Neuronal stem cell (in vitro differentiated cells): Measurements from ENCODE around the gene ANO7.
A peak's percentile ranks its signal among the peaks of the same experiment; 100 is the strongest.

ENCODE experiments used
- DNase-seq: peaks from one replicate; pipeline ENCODE4 v3.0.0-alpha.2; 2013; ENCODE audit warnings: low spot score
- H2AFZ ChIP-seq: one replicate; pipeline ENCODE4 v1.6.1; 2013; ENCODE audit warnings: mild to moderate bottlenecking, low read length, inconsistent platforms
- H2AK5ac ChIP-seq: 2 replicates; pipeline ENCODE4 v1.6.1; 2013; ENCODE audit warnings: low read depth, mild to moderate bottlenecking, inconsistent platforms, low read length, moderate library complexity, mixed read lengths
- H2BK120ac ChIP-seq: 2 replicates; pipeline ENCODE4 v1.6.1; 2013; ENCODE audit warnings: low read depth, mild to moderate bottlenecking, inconsistent platforms, low read length, moderate library complexity, mixed read lengths
- H2BK12ac ChIP-seq: one replicate; pipeline ENCODE4 v1.6.1; 2013; ENCODE audit warnings: low read length, inconsistent platforms
- H2BK15ac ChIP-seq: 2 replicates; pipeline ENCODE4 v1.6.1; 2013; ENCODE audit warnings: mild to moderate bottlenecking, low read length, inconsistent platforms, mixed read lengths
- H2BK5ac ChIP-seq: one replicate; pipeline ENCODE4 v1.6.1; 2013; ENCODE audit warnings: inconsistent platforms, mild to moderate bottlenecking, low read length, moderate library complexity
- H3K14ac ChIP-seq: one replicate; pipeline ENCODE4 v1.6.1; 2013; ENCODE audit warnings: low read length, inconsistent platforms
- H3K18ac ChIP-seq: 2 replicates; pipeline ENCODE4 v1.6.1; 2013; ENCODE audit warnings: low read length, inconsistent platforms
- H3K23ac ChIP-seq: 2 replicates; pipeline ENCODE4 v1.6.1; 2013; ENCODE audit warnings: low read depth, mild to moderate bottlenecking, mixed read lengths, low read length, inconsistent platforms; ENCODE audit not compliant: poor library complexity
- H3K27ac ChIP-seq: replicated peaks from 3 replicates; pipeline ENCODE4 v1.5.1; 2013; ENCODE audit warnings: low read length, inconsistent platforms
- H3K27me3 ChIP-seq, 3 experiments: 2 replicates each; pipeline ENCODE4 v1.6.1; 2013; ENCODE audit warnings: low read length in 3 of 3, mild to moderate bottlenecking in 2 of 3, inconsistent platforms in 1 of 3, low read depth in 1 of 3, mixed read lengths in 1 of 3, moderate library complexity in 1 of 3; ENCODE audit not compliant: control insufficient read depth in 3 of 3, insufficient read depth in 3 of 3
- H3K36me3 ChIP-seq, 2 donors: replicated peaks in 1 of 2; 2 replicates each; pipeline ENCODE4 v1.6.1; 2013; ENCODE audit warnings: low read length in 2 of 2; ENCODE audit not compliant: control insufficient read depth in 2 of 2, insufficient read depth in 2 of 2
- H3K4ac ChIP-seq: 2 replicates; pipeline ENCODE4 v1.6.1; 2013; ENCODE audit warnings: inconsistent platforms, mild to moderate bottlenecking, low read length, moderate library complexity
- H3K4me1 ChIP-seq, 2 donors: 1 replicate in 1 of 2; 2 replicates in 1 of 2; pipeline ENCODE4 v1.6.1; 2013; ENCODE audit warnings: low read length in 2 of 2, low read depth in 1 of 2; ENCODE audit not compliant: control insufficient read depth in 2 of 2, insufficient read depth in 1 of 2
- H3K4me2 ChIP-seq: one replicate; pipeline ENCODE4 v1.6.1; 2013; ENCODE audit warnings: mild to moderate bottlenecking, low read length, inconsistent platforms; ENCODE audit not compliant: insufficient read depth, poor library complexity, severe bottlenecking
- H3K4me3 ChIP-seq, 2 donors: 2 replicates each; pipeline ENCODE4 v1.5.1; 2013; ENCODE audit warnings: low read length in 2 of 2, mild to moderate bottlenecking in 2 of 2, inconsistent platforms in 1 of 2, moderate library complexity in 1 of 2
- H3K79me1 ChIP-seq: one replicate; pipeline ENCODE4 v1.6.1; 2013; ENCODE audit warnings: low read depth, mild to moderate bottlenecking, inconsistent platforms, low read length, moderate library complexity
- H3K9ac ChIP-seq: one replicate; pipeline ENCODE4 v1.6.1; 2013; ENCODE audit warnings: mild to moderate bottlenecking, low read depth, low read length, inconsistent platforms; ENCODE audit not compliant: poor library complexity
- H3K9me3 ChIP-seq, 2 donors: replicated peaks in 1 of 2; 2 replicates each; pipeline versions ENCODE3 to v1.6.1; 2013; ENCODE audit warnings: low read length in 2 of 2, mild to moderate bottlenecking in 2 of 2, inconsistent platforms in 1 of 2, low read depth in 1 of 2, mixed read lengths in 1 of 2, moderate library complexity in 1 of 2; ENCODE audit not compliant: control insufficient read depth in 2 of 2, insufficient read depth in 1 of 2
- H4K8ac ChIP-seq: one replicate; pipeline ENCODE4 v1.6.1; 2013; ENCODE audit warnings: low read depth, mild to moderate bottlenecking, inconsistent platforms, low read length, moderate library complexity
- H4K91ac ChIP-seq: one replicate; pipeline ENCODE4 v1.6.1; 2013; ENCODE audit warnings: low read length, low read depth, mild to moderate bottlenecking, inconsistent platforms; ENCODE audit not compliant: poor library complexity
- WGBS, 2 donors: extraction: QIAGEN DNeasy Blood & Tissue Kit; methylation state at CpG; one replicate each; pipeline ENCODE4 v1.1.7; 2013; ENCODE audit warnings: missing lambda C conversion rate in 2 of 2, mixed read lengths in 1 of 2; ENCODE audit not compliant: insufficient read length in 2 of 2, insufficient replicate concordance in 1 of 2; ENCODE audit errors: extremely low coverage in 2 of 2; 5-methylcytosine and 5-hydroxymethylcytosine counted together

The ANO7 gene

DNA sequence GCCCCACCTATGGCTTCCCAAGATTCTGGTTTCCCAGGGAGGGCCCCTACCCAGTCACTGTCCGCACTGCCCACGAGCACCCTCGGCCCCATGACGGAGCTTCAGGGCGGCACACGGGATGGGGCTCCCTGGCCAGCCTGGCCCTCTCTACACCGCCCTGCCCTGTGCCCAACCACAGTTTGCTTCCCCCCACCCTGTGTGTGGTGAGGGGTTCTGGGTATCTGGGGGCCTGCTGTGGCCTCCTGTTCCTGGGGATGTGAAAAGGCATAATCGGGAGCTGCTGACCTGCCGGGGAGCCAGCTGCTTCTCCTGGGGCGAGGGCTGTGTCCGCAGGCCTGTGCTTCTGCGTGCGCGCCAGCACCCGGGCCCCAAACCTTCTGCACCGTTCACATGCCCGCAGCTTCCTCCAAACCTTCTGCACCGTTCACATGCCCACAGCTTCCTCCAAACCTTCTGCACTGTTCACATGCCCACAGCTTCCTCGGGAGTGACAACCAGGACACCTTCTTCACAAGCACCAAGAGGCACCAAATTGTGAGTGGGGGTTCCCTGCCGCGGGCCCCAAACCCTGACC, 12.4 kb downstream of the ANO7 start:
- peak overlapping the region; percentile 38 for H3K18ac ChIP-seq
- no CpG with 5 or more reads among the region's 21 CpGs for WGBS, 2 donors

DNA sequence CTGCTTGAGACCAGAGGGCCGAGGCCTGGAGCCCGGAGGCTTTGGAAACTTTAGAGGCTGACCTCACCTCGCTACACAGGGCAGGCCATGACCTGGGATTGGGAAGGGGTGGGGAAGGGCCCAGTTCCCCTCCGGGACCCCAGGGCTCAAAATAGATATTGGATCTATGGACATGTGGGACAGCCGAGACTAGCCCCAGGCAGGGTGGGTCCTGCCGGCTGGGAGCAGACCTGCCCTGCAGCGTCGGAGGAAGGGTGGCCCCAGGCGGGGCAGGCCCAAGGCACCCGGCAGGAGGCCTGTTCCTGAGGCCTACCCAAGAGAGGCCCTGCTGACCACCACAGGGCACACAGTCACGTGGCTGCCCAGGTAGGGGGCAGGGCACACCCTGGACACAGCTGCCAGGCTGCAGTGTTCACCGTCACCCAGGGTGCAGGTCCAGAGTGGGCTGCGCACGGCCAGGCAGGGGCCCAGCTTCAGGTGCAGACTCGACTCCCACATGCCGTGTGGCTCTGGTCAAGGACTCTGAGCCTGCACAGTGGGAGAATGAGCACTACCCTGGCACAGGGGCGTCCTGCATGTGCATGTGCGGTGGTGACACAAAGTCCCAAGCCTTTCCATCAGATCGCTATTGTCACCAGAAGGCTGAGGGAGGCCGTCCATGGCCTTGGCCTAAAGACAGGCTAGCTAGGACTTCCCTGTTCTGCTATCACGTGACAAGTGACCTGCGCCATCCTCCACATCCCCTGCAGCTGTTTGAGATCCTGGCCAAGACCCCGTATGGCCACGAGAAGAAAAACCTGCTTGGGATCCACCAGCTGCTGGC, 13.2 kb downstream of the ANO7 start:
- no CpG with 5 or more reads among the region's 24 CpGs for WGBS, 2 donors
- H4K91ac ChIP-seq, result no peak overlapping the region
- no peak overlapping the region for H3K23ac ChIP-seq
- no peak overlapping the region for H3K4me2 ChIP-seq
- no peak overlapping the region for H2AFZ ChIP-seq
- H3K4ac ChIP-seq, result no peak overlapping the region
- H3K27ac ChIP-seq, result no peak overlapping the region
- H2AK5ac ChIP-seq, result peak overlapping the region; percentile 25
- H3K36me3 ChIP-seq, result no peaks in the 10 kb centered on the region
- peak overlapping the region; percentile 75 for H3K14ac ChIP-seq
- peaks cover 2% of the 10 kb centered on the region for H3K79me1 ChIP-seq
- no peak overlapping the region for H2BK12ac ChIP-seq
- no peak overlapping the region for H2BK15ac ChIP-seq
- no peak for DNase-seq
- H3K4me3 ChIP-seq, result no peak overlapping the region
- no peak overlapping the region for H3K18ac ChIP-seq
- no peaks in the 10 kb centered on the region for H3K9me3 ChIP-seq
- peaks cover 0 to 20% (median 0%) of the 10 kb centered on the region in 3 experiments for H3K27me3 ChIP-seq
- H3K9ac ChIP-seq, result peak overlapping the region; percentile 38
- H4K8ac ChIP-seq, result no peak overlapping the region
- no peak overlapping the region for H2BK5ac ChIP-seq
- no peak overlapping the region for H2BK120ac ChIP-seq
- peaks cover 0 to 2% of the 10 kb centered on the region in 2 donors for H3K4me1 ChIP-seq

More for the DNA sequence above, 12.4 kb downstream of the ANO7 start:
- Histone ChIP-seq H2AFZ (no peak overlapping the region), H2AK5ac (no peak overlapping the region), H3K4ac (no peak overlapping the region), H3K27me3 (peaks cover 0 to 27% (median 0%) of the 10 kb centered on the region in 3 experiments), H3K79me1 (peaks cover 2% of the 10 kb centered on the region), H3K14ac (peak overlapping the region; percentile 75), H2BK15ac (no peak overlapping the region), H4K8ac (no peak overlapping the region), H3K9me3 (no peaks in the 10 kb centered on the region), H3K36me3 (no peaks in the 10 kb centered on the region), H3K4me3 (no peak overlapping the region), H3K27ac (no peak overlapping the region), H2BK5ac (peak overlapping the region; percentile 60), H4K91ac (no peak overlapping the region), H3K23ac (no peak overlapping the region), H3K4me2 (no peak overlapping the region), H3K9ac (no peak overlapping the region), H3K4me1 (peaks cover 0 to 2% of the 10 kb centered on the region in 2 donors), H2BK120ac (no peak overlapping the region), H2BK12ac (no peak overlapping the region)
- no peak for DNase-seq

DNA sequence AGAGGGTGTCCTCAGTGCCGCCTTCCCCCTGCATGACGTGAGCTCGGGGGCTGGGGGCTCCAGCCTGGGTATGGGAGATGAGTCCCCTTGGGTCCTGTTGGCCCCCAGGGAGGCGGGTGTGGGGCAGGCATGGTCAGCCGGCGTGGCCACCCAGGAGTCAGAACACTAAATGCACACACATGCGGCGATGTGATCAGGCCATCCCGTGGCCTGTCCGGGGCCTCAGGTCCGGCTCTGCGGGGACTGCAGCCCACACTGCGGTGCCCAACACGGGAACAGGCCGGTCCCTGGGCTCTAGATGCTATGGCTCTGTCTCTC, 13.8 kb downstream of the ANO7 start:
- H4K8ac ChIP-seq, result no peak overlapping the region
- peaks cover 2% of the 10 kb centered on the region for H3K79me1 ChIP-seq
- no CpG with 5 or more reads among the region's 15 CpGs for whole genome bisulfite sequencing, 2 donors
- H3K9me3 ChIP-seq, result no peaks in the 10 kb centered on the region
- no peak overlapping the region for H3K18ac ChIP-seq
- peaks cover 0 to 2% of the 10 kb centered on the region in 2 donors for H3K4me1 ChIP-seq
- H3K27me3 ChIP-seq, result peaks cover 0 to 17% (median 0%) of the 10 kb centered on the region in 3 experiments
- H4K91ac ChIP-seq, result no peak overlapping the region
- H3K4me2 ChIP-seq, result no peak overlapping the region
- H2BK120ac ChIP-seq, result no peak overlapping the region
- H2AK5ac ChIP-seq, result peak overlapping the region; percentile 25
- no peaks in the 10 kb centered on the region for H3K36me3 ChIP-seq
- H2BK15ac ChIP-seq, result peak overlapping the region; percentile 75
- H3K4ac ChIP-seq, result no peak overlapping the region
- no peak overlapping the region for H3K23ac ChIP-seq
- no peak for DNase-seq
- no peak overlapping the region for H2BK5ac ChIP-seq
- H3K14ac ChIP-seq, result peak overlapping the region; percentile 75
- H3K4me3 ChIP-seq, result no peak overlapping the region
- H2BK12ac ChIP-seq, result no peak overlapping the region
- H3K27ac ChIP-seq, result no peak overlapping the region
- H3K9ac ChIP-seq, result no peak overlapping the region
- H2AFZ ChIP-seq, result no peak overlapping the region

DNA sequence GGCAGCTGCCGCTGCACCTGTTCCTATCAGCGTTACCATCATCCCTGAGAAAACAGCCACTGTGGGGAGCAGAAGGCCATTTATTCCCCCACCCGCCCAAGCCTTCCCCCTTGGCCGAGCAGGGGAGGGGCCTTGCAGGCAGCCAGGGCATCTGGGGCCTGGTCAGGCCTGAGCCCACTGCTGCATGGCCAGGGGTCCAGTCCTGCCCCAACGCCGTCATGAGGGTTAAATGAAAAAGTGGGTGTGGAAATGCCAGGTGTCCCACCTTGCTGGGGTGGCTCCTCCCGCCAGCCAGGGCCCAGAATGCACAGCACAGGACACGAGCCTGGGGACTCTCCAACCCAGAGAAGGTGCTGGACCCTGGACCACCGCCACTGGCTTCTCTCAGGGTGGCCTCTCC, 14.2 kb downstream of the ANO7 start:
- H2BK12ac ChIP-seq, result no peak overlapping the region
- H4K8ac ChIP-seq, result no peak overlapping the region
- no peak overlapping the region for H2BK15ac ChIP-seq
- no peak overlapping the region for H3K14ac ChIP-seq
- H4K91ac ChIP-seq, result no peak overlapping the region
- no peak overlapping the region for H3K4ac ChIP-seq
- no peak overlapping the region for H3K9ac ChIP-seq
- no peak overlapping the region for H3K23ac ChIP-seq
- no peak overlapping the region for H3K27ac ChIP-seq
- no peak overlapping the region for H2AFZ ChIP-seq
- no CpG with 5 or more reads among the region's 9 CpGs for WGBS, 2 donors
- H3K36me3 ChIP-seq, result no peaks in the 10 kb centered on the region
- no peak overlapping the region for H2BK5ac ChIP-seq
- no peak overlapping the region for H2BK120ac ChIP-seq
- H3K4me3 ChIP-seq, result no peak overlapping the region
- no peak overlapping the region for H3K4me2 ChIP-seq
- H3K18ac ChIP-seq, result peak overlapping the region; percentile 64
- no peak overlapping the region for H2AK5ac ChIP-seq
- no peaks in the 10 kb centered on the region for H3K9me3 ChIP-seq
- H3K27me3 ChIP-seq, result peaks cover 0 to 20% (median 0%) of the 10 kb centered on the region in 3 experiments
- peaks cover 2% of the 10 kb centered on the region for H3K79me1 ChIP-seq
- DNase-seq, result no peak
- peaks cover 0 to 2% of the 10 kb centered on the region in 2 donors for H3K4me1 ChIP-seq
